Liver (tissue), 3 donors: ENCODE results near the gene BIRC5.

ENCODE experiments used
- FOXA1 ChIP-seq: IDR thresholded peaks from 2 replicates; pipeline ENCODE4 v1.6.1; 2016; ENCODE audit warnings: antibody characterized with exemption
- FOXA2 ChIP-seq: IDR thresholded peaks from 2 replicates; pipeline ENCODE4 v1.6.1; 2016; ENCODE audit warnings: antibody characterized with exemption
- GABPA ChIP-seq, 2 donors: IDR thresholded peaks in 1 of 2; conservative IDR thresholded peaks in 1 of 2; 2 replicates each; pipeline ENCODE4 v1.6.1; 2016; ENCODE audit warnings: antibody characterized with exemption in 2 of 2, mild to moderate bottlenecking in 1 of 2, moderate library complexity in 1 of 2
- RXRA ChIP-seq, 2 donors: IDR thresholded peaks; 2 replicates each; pipeline ENCODE4 v1.6.1; 2017 to 2018; ENCODE audit warnings: antibody characterized with exemption in 2 of 2, mild to moderate bottlenecking in 1 of 2
- YY1 ChIP-seq: IDR thresholded peaks from 2 replicates; pipeline ENCODE4 v1.6.1; 2016; ENCODE audit warnings: antibody characterized with exemption, mild to moderate bottlenecking
- TF ChIP-seq, protein P1 (sequence below): IDR thresholded peaks from 2 replicates; pipeline ENCODE4 v1.6.1; 2016; ENCODE audit warnings: antibody characterized with exemption
- TF ChIP-seq, protein P2 (sequence below): fragments of 150-350 bp; IDR thresholded peaks from 2 replicates; pipeline ENCODE4 v1.5.1; 2017; ENCODE audit warnings: improper control_type of control experiment, low read depth, low read length; ENCODE audit not compliant: missing input control
- TF ChIP-seq, protein P3 (sequence below): IDR thresholded peaks from 2 replicates; pipeline ENCODE4 v1.6.1; 2016; ENCODE audit warnings: antibody characterized with exemption
- TF ChIP-seq, protein P4 (sequence below): IDR thresholded peaks from 2 replicates; pipeline ENCODE4 v1.6.1; 2016; ENCODE audit warnings: antibody characterized with exemption
- donor health status: healthy.
- donor health status: healthy.

DNA sequence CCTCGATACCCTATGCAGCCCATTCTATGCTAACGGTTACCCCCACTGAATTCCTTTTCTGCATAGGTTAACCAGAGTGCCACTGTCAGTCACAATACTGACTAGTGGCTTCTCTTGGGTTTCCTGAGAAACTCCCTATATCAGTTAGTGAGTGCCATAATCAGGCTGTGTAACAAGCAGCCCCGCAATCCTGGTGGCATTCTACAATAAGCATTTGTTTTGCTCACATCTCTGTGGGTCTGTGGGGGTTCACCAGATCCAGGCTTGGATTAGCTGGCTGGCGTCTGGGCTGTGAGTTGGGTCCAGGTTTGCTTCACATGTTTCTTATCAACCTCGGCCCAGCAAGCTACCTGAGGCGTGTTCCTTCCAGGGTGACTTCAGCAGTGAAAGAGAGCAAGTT, 59.8 kb downstream of the BIRC5 start:
- TF ChIP-seq, protein P1, sequence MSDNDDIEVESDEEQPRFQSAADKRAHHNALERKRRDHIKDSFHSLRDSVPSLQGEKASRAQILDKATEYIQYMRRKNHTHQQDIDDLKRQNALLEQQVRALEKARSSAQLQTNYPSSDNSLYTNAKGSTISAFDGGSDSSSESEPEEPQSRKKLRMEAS = no peak
- TF ChIP-seq, protein P2, sequence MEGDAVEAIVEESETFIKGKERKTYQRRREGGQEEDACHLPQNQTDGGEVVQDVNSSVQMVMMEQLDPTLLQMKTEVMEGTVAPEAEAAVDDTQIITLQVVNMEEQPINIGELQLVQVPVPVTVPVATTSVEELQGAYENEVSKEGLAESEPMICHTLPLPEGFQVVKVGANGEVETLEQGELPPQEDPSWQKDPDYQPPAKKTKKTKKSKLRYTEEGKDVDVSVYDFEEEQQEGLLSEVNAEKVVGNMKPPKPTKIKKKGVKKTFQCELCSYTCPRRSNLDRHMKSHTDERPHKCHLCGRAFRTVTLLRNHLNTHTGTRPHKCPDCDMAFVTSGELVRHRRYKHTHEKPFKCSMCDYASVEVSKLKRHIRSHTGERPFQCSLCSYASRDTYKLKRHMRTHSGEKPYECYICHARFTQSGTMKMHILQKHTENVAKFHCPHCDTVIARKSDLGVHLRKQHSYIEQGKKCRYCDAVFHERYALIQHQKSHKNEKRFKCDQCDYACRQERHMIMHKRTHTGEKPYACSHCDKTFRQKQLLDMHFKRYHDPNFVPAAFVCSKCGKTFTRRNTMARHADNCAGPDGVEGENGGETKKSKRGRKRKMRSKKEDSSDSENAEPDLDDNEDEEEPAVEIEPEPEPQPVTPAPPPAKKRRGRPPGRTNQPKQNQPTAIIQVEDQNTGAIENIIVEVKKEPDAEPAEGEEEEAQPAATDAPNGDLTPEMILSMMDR = no peak
- TF ChIP-seq FOXA1 = no peak
- no peak for TF ChIP-seq GABPA (IDR thresholded peaks at IDR 0.05 in 1 of 2, conservative IDR thresholded peaks at IDR 0.05 in 1 of 2)
- no peak for TF ChIP-seq FOXA2
- TF ChIP-seq RXRA (IDR thresholded peaks at IDR 0.05) = no peak
- TF ChIP-seq, protein P3, sequence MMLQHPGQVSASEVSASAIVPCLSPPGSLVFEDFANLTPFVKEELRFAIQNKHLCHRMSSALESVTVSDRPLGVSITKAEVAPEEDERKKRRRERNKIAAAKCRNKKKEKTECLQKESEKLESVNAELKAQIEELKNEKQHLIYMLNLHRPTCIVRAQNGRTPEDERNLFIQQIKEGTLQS = no peak
- TF ChIP-seq, protein P4, sequence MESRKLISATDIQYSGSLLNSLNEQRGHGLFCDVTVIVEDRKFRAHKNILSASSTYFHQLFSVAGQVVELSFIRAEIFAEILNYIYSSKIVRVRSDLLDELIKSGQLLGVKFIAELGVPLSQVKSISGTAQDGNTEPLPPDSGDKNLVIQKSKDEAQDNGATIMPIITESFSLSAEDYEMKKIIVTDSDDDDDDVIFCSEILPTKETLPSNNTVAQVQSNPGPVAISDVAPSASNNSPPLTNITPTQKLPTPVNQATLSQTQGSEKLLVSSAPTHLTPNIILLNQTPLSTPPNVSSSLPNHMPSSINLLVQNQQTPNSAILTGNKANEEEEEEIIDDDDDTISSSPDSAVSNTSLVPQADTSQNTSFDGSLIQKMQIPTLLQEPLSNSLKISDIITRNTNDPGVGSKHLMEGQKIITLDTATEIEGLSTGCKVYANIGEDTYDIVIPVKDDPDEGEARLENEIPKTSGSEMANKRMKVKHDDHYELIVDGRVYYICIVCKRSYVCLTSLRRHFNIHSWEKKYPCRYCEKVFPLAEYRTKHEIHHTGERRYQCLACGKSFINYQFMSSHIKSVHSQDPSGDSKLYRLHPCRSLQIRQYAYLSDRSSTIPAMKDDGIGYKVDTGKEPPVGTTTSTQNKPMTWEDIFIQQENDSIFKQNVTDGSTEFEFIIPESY = no peak
- no peak for TF ChIP-seq YY1
